GM19035 (cell line): Measurements from ENCODE around the gene GAPDHS.

Source experiments
- ATAC-seq: cut with Tn5 transposase; IDR thresholded peaks from one replicate; pipeline ENCODE4 v1.9.1; 2021; ENCODE audit not compliant: unreplicated experiment

GAPDHS gene

GRCh38 chr19:35534803-35535480 is 1.7 kb downstream of the GAPDHS start:
- no peak for ATAC-seq

- no peak for ATAC-seq
Observed at GRCh38 chr19:35539314-35539713, 6.1 kb downstream of the GAPDHS start.

GRCh38 chr19:35539850-35540249 is 6.6 kb downstream of the GAPDHS start:
- no peak for ATAC-seq

- no peak for ATAC-seq
Observed at GRCh38 chr19:35540356-35540927, 7.2 kb downstream of the GAPDHS start.

GRCh38 chr19:35542209-35542608 is 9.0 kb downstream of the GAPDHS start:
- ATAC-seq, result no peak

- no peak for ATAC-seq
Observed at GRCh38 chr19:35543280-35544109, 10.2 kb downstream of the GAPDHS start.

- no peak for ATAC-seq
Observed at GRCh38 chr19:35544110-35544802, 11.0 kb downstream of the GAPDHS start.

- peak; percentile 86 for ATAC-seq
Observed at GRCh38 chr19:35545001-35545854, 12.0 kb downstream of the GAPDHS start, which contains the start of gene TMEM147. TSS of gene TMEM147 (plus strand) at chr19:35545626. CDS start at chr19:35545740, 114 bp downstream.

GRCh38 chr19:35545855-35546381 is 12.7 kb downstream of the GAPDHS start:
- ATAC-seq, result peak; percentile 41

GRCh38 chr19:35546532-35546931 is 13.3 kb downstream of the GAPDHS start:
- no peak for ATAC-seq

- ATAC-seq, result no peak
Observed at GRCh38 chr19:35549174-35549788, 16.0 kb downstream of the GAPDHS start.

GRCh38 chr19:35549879-35550523 is 16.7 kb downstream of the GAPDHS start:
- no peak for ATAC-seq

- ATAC-seq, result no peak
Observed at GRCh38 chr19:35551091-35551810, 18.0 kb downstream of the GAPDHS start.

GRCh38 chr19:35552534-35553384 is 19.5 kb downstream of the GAPDHS start:
- no peak for ATAC-seq

- no peak for ATAC-seq
Observed at GRCh38 chr19:35553385-35554000, 20.2 kb downstream of the GAPDHS start.

GRCh38 chr19:35554076-35554475 is 20.8 kb downstream of the GAPDHS start:
- ATAC-seq, result no peak
